LHCN-M2 (cell line): ENCODE results near the gene DGCR2. TPM values are rescaled to one million over a fixed set of nuclear protein-coding genes. Genes with fewer than 3 reads are reported as not detected.
A peak's percentile ranks its signal among the peaks of the same experiment; 100 is the strongest.
"Not testable (repeated sequence)": the region's sequence is repeated elsewhere in the genome, so short reads cannot be mapped to it uniquely, and the experiment has no call there.

ENCODE experiments used
- DNase-seq: peaks from one replicate; pipeline ENCODE4 v3.0.0-alpha.2; 2012; ENCODE audit warnings: low read depth
- total RNA-seq: library from RNA; depleted of rRNA; stranded (reverse); fragments of >200 nt; gene quantifications from 2 replicates; pipeline ENCODE4 v1.2.3, GENCODE V29; 2014

The DGCR2 gene
- total RNA-seq, 1 experiment from 2014 or later, result 35.0 TPM

DNA sequence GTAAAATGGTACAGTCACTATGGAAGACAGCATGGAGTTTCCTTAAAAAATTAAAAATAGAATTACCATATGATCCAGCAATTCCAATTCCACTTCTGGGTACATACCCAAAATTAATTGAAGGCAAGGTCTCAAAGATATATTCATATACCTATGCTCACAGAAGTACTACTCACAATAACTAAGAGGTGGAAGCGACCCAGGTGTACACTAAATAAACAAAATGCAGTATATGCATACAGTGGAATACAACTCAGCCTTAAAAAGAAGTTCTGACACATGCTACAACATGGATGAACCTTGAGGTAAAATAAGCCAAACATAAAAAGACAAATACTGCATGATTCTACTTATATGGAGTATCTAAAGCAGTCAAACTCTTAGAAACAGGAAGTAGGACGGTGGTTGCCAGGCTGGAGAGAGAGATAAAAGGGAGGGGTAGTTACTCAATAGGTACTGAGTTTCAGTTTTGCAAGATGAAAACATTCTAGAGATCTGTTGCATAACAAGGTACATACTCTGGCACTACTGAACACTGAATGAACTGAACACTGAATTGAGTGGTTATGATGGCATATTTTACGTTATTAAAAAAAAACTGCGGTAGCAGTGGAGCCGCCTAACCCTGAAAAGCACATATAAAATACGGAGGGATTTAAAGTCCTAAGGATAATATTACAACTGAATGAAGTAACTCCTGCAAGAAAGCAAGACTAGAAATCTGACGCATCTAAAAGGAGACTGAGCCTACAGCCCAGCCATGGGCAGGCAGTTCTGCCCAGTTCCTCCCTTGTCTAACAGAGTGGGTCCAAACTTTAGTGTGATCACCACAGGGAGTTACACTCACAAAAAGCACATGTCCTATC, 12.8 kb downstream of the DGCR2 start:
- no peak for DNase-seq

DNA sequence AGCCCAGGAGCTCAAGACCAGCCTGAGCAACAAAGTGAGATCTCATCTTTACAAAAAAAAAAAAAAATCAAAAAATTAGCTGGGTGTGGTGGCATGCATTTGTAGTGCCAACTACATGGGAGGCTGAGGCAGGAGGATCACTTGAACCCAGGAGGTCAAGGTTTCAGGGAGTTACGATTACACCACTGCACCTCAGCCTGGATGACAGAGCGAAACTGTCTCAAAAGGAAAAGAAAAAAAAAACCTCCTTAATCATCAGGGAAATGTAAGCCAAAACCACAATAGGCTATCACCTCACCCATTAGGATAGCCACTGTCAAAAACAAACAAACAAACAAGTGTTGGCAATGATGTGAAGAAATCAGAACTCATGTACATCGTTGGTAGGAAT, 13.4 kb downstream of the DGCR2 start:
- no peak for DNase-seq

DNA sequence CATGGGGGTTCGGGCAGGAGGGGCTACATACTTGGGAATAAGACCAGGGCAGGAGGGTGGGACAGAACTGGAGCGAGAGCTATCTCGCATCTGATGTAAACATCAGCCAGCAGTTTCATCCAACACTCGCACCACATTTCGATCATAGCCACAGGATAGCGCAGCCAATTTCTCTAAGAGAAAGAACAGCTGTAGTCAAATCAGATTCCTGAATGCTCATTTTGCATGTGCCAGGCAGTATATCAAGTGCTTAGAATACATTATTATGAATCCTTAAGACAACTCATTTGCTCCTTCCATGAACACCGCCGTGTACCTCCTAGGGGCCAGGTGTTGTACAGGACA, 14.5 kb downstream of the DGCR2 start:
- DNase-seq, result no peak

DNA sequence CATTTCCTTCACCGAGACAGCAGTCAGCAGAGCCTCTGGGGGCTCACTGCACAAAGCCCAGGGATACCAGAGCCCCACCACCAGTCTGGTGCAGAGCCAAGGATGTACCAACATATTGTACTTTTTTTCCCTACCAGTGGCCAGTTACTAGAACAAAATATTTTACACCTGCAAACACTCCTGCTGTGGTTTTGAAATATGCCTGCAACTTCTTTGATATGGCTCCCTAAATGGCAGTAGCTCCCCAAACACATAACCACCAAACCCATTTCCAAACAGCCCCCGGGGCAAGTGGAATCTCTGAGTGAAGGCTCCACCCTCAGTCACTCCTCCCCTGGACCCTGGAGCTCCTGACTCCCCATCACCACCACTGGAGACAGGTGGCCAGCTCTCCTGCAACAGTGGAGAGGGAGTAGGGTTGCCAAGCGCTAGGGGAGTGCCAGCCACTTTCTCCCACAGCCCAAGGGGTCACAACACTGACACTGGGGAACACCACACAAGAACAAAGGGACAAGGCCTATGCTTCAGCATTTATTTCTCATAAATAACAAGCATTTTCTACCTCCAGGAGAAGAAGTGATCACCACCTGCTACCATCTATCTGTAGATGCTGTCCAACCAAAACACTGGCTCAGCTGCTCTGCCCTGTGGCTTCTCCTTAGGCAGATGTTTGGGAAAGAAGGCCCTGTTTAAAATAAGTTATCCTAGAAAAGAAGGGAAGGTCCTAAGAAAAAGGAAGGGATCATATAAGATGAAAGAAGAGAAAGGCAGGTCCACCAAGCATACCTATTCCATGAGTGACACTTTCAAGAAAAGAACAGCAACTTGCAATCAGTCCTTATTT, 15.1 kb downstream of the DGCR2 start:
- DNase-seq, result peak; percentile 46

DNA sequence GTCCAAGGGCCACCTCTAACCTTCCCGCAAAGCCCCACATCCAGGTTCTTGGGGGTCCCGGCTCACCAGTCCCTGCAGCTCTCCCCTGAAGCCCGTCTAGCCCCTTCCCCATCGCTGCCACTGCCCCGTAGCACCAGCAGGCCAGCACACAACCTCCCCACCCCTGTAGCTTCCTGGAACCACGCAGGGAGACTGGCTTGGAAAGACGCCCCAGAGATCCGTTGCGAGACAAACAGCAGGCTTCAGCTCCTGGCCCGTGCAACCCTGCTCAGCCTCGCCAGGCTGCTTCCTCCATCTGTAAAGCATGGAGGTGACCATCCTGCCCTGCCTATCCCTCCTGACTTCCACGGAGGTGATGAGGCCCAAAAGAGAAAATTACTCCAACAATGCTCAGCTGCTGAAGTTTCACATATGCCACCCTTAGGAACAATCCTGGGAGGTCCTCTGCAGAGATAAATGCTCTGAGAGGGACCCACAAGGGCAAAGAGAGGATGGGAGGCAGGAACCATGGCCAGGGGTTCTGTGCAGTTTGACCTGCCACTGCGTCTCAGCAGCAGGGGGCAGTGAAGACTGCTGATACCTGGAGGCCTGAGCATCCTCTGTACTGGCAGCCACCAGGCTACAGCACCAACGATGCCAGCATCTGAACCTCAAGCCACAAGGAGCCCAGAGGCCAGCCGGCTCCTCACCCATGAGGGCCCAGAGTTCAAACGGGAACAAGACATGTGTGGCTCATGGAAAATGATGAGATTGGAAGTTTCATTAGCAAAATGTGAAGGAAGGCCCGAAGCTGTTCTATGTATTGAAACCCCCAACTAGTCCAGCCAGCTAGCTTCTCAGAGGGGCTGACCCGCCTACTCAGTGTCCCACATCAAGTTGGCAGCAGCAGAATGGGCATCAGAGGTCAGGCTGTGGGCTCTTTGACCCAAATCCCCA, 16.1 kb downstream of the DGCR2 start:
- no peak for DNase-seq

DNA sequence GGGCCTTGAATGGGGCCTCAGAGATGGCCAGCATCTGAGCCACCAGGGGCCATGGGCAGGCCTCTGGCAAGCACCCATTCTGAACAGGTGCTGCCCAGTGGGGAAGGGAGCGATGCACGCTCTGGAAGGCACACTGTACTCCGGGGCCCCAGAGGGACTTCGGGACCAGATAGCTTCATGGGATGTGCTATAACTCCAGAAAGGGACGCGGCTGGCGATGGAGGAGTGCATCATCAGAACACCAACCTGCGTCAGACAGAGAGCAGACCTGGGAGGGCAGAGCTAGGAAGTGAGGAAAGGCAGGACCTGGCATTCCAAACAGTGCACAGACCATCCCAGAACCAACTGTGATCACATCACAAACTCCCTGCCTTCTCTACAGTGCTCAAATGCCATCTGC, 16.8 kb downstream of the DGCR2 start:
- DNase-seq, result no peak

DNA sequence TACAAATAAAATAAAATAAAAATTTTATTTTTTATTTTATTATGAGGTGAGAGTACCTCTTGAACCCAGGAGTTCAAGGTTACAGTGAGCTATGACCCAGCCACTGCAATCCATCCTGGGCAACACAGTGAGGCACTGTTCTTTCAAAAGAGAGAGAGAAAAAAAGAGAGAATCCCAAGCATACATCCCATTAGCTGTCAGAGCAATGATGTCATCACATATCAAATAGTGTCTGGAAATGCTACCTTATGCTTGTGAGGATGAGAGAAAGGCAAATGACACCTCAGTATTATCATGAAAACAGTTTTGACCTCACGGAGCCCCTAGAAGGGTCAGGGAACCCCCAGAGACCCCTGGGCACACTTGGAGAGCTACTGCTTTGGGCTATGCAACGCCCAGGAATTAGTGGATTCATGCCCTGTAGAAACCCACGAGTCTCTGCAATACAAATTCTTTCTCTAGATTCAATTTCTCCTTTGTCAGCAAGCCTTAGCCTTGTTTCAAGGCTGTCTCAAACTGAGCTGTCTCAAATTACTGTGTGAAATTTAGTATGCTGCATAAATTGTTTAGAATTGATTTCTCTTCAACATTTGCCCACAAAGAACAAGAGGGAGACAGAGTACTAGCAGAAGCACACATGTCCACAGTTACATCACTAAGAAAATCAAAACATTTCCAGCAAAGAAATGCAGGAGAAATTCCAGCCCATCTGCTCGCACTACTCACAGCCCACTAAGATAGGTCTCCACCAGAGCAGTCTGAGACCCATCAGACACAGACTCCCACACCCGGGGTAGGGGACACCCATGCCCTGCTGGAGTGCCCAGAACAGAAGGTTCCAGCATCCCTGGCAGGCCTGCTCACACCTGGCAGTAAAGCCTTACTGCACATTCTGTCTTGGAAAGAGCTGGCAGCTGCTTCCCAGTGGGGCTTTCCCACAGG, 18.1 kb downstream of the DGCR2 start:
- DNase-seq, result peak; percentile 45

DNA sequence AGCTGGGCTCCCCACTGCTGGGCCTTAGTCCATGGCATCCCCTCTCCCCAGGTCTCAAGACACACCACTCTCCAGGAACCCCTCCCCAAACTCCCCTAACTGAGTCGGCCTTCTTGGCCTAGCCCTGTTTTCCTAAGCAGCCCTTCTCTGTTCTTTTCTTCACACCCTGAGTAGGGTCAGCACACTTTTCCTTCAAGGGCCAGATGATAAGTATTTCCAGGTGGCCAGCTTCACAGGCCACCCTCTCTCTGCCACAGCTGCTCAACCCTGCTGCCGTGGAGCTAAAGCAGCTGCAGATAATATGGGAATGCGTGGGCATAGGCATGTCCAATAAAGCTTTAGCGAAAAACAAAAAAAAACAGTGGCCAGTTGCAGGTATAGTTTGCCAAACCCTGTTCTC, 24.1 kb downstream of the DGCR2 start:
- no peak for DNase-seq

DNA sequence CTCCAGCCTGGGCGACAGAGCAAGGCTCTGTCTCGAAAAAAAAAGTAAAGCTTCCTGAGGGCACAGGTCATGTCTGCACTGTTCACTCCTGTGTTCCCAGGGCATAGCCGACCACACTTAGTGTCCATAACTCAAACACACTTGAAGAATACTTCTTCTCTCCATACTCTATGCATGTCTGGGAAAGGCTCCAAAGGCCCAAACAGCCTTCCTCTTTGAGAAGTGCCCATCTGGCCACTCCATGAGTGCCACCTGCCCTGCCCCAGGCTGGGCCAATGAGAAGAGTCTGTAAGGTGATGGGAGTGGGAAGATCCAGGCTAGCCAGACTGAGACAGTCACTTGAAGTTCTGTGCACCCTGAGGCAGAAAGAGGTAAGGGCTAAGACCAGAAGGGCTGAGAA, 24.7 kb downstream of the DGCR2 start:
- no peak for DNase-seq

DNA sequence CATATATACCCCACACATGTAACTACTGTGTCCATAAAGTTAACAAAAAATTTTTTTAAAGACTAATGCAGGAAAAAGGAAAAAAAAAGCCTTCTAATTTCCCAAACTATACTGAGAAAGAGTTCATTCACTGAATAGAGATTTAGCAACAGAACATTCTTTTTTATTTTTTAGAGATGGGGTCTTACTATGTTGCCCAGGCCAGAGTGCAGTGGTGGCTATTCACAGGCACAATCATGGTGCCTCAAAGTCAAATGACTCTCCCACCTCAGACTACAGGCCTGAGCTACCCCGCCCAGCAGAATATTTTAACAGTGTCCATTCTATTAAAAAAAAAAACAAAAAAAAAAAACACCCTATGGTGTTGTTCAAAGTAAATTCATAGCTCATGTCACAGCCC, 25.7 kb downstream of the DGCR2 start:
- DNase-seq, result no peak

DNA sequence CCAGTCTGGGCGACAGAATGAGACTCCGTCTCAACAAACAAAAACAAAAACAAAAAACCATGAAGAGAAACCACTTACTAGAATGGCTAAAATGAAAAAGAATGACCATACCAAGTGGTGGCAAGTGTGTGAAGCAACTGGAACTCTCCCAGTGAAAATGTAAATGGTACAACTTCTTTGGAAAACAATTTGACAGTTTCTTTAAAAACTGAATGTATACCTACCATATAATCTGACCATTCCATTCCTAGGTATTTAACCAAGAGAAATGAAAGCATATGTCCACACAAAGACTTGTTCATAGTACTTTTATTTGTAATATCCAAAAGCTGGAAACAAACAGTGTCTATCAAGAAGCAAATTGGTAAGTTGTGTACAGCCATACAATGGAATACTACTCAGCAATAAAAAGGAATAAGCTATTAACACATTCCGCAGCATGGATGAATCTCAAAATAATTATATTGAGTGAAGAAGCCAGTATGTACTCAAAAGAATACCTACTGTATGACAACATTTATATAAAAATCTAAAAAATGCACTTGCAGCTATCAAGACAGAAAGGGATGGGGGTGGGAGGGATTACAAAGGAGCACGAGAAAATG, 27.7 kb downstream of the DGCR2 start:
- DNase-seq, result no peak

DNA sequence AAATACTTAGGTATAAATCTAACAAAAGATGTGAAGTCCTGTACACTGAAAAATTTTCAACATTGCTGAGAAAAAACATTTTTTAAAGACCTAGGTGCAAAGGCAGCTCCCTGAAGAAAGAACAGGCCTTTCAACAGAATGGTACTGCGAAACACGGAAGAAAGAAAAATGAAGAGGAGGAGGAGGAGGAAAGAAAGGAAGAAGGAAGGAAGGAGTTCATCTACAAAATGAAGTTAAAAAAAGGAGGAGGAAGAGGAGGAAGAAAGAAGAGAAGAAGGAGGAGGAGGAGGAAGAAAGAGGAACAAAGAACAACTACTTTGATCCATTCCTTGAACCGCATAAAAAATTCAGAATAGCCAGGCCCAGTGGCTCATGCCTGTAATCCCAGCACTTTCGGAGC, 29.5 kb downstream of the DGCR2 start:
- no peak for DNase-seq

DNA sequence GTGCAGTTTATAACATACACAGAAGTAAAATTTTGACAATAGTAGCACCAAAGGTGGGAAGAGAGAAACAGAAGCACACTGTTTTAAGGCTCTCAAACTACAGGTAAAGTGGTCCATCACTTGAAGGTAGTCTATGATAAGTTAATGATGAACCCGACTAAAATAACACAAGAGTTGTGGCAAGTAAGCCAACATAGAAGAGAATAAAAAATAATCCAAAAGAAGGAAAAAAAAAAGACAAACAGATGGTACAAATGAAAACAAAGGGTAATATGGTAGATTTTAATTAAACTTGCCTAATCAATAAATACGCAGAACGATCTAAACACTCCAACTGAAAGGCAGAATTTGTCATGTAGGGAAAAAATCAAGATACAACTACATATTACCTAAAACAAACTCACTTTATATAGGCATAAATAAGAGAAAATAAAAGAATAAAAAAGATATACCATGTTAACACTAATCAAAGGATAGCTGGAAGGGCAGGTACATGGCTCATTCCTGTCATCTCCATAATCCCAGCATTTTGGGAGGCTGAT, 31.6 kb downstream of the DGCR2 start:
- DNase-seq, result no peak

DNA sequence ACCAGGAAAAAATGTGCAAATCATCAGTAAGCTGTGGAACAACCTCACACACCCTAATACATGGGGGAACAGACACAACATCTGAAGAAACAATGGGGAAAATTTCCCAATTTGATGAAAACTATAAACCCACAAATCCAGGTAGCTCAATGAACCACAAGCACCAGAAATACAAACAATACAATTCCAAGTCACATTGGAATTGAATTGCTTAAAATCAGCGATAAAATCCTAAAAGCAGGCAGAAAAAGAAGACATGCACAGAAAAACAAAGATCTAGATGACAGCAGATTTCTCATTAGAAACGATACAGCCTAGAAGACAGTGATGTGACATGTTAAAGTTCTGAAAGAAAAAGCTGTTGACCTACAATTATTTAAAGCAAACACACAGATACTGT, 32.0 kb downstream of the DGCR2 start:
- DNase-seq, result no peak

DNA sequence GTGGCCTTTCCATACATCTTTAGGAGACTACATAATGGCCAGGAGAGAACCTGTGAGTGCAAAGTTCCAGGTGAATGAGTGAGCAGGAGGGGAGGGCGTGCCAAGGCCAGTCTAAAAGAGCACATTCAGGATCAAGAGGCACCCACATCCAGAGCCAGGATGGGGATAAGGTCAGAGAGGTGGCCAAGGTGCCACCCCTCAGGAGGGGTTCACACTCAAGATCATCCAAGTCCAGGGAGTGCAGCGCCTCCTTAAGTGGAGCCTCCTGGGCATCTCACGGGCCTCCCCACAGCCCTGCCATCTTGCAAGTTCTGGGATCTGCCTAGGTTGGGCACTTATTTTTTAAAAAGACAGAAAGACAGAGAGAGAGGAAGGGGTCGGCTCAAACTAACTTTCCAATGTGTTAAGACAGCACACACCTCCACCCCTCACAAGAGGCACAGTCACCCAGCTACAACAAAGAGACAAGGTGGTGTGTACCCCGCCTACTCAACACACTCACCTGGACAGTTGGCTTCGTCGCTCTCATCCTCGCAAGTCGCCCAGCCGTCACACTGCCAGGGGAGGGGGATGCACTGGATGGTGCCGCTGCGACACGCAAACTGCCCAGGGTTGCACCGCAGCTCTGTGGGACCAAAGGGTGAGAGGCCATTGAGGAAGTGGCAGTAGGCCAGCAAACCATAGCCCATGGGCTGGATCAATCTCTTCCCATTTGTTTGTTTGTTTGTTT, 33.2 kb downstream of the DGCR2 start:
- DNase-seq, result no peak

DNA sequence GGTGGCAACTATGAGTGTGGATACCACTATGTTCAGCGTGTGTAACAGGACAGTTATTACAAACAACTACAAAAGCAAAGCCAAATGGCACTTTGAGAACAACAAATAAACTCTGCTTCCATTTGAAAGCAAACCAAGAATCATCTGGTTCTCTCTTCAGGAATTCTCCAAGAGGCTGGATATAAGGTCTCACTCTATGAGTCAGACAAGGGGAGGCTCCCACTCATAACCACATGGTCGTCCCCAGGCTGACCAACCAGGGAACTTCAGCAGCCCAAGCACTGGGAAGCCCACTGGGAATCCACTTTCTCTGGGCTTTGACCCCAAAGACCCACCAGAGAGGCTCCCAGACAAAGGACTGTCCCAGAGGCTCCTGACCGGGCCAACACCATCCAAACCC, 35.3 kb downstream of the DGCR2 start:
- DNase-seq, result peak; percentile 60

DNA sequence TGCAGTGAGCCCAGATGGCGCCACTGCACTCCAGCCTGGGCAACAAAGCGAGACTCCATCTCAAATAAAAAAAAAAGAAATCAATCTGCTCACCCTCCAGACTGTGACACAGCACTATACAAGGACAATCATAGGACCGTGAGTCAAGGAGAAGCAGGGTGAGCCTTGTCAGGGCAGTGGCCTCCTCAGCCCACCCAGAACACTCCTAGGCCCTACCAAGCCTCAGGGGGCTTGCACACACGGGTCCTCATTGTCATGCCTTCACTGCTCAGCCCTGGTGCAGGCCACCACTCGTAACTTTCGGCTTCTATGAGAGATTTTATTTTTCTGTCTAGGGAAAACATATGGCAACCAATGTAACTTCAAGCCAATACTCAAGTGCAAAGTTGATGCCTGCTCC, 35.8 kb downstream of the DGCR2 start:
- no peak for DNase-seq

DNA sequence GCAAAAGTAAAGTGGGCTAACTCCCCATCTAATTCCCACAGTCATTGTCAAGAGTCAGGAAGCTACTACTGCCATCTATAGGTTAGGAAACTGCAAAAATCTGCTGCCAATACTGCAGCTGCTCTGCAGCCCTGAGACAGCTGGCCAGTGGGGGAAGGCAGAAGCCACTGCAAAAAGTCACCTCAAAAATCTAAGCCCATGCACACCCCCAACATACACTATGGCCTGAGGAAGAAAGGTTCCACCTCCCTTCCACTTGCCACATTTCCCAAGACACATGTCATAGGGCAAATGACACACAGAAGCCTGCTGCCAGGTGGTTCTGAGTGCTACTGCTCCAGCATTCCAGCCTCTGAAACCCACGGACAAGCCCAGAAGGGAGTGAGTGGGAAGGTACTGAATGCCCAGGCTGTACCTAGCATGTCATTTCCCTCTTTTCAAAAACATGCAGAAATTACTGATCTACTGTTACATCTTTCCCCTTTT, 36.9 kb downstream of the DGCR2 start:
- DNase-seq, result peak; percentile 75

DNA sequence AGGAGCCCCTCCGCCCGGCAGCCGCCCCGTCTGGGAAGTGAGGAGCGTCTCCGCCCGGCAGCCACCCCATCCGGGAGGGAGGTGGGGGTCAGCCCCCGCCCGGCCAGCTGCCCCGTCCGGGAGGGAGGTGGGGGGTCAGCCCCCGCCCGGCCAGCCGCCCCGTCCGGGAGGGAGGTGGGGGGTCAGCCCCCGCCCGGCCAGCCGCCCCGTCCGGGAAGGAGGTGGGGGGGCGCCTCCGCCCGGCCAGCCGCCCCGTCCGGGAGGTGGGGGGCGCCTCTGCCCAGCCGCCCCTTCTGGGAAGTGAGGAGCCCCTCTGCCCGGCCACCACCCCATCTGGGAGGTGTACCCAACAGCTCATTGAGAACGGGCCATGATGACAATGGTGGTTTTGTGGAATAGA, 37.6 kb downstream of the DGCR2 start:
- not testable (repeated sequence) for DNase-seq
